Keratinocyte (primary cell): ENCODE results near the gene NUTM2B. TPM values are rescaled to one million over a fixed set of nuclear protein-coding genes. Genes with fewer than 3 reads are reported as not detected.
"Not testable (repeated sequence)": the region's sequence is repeated elsewhere in the genome, so short reads cannot be mapped to it uniquely, and the experiment has no call there.

Experiments used
- DNase-seq: peaks from one replicate; pipeline ENCODE4 v3.0.0-alpha.2; 2011; ENCODE audit warnings: low read depth, missing footprints, low spot score
- FAIRE-seq: peaks from 2 replicates; lab custom pipeline; 2011; peaks lifted over from hg19 to GRCh38; lab: Jason Lieb, UNC
- H2AFZ ChIP-seq: 2 replicates; pipeline ENCODE4 v1.6.0; 2012; ENCODE audit warnings: low read length, control low read depth, inconsistent platforms; ENCODE audit not compliant: control insufficient read depth
- H3K27ac ChIP-seq: 2 replicates; pipeline ENCODE4 v1.5.1; 2011; ENCODE audit warnings: low read length; ENCODE audit not compliant: control insufficient read depth, insufficient read depth
- H3K27me3 ChIP-seq: 3 replicates; pipeline ENCODE4 v1.6.0; 2011; ENCODE audit warnings: low read length; ENCODE audit not compliant: control insufficient read depth, insufficient read depth; ENCODE audit errors: extremely low read depth
- H3K36me3 ChIP-seq, 2 experiments: 2 replicates in 1 of 2; 3 replicates in 1 of 2; pipeline ENCODE4 v1.5.1; 2011; ENCODE audit warnings: low read length in 2 of 2, mild to moderate bottlenecking in 1 of 2; ENCODE audit not compliant: control insufficient read depth in 2 of 2, insufficient read depth in 2 of 2; ENCODE audit errors: extremely low read depth in 1 of 2
- H3K4me1 ChIP-seq: 3 replicates; pipeline ENCODE4 v1.5.1; 2011; ENCODE audit warnings: low read length; ENCODE audit not compliant: control insufficient read depth, insufficient read depth; ENCODE audit errors: extremely low read depth
- H3K4me2 ChIP-seq: 3 replicates; pipeline ENCODE4 v1.6.0; 2011; ENCODE audit warnings: low read depth, low read length; ENCODE audit not compliant: control insufficient read depth, insufficient read depth; ENCODE audit errors: extremely low read depth
- H3K4me3 ChIP-seq, 3 experiments: fragments of 200-600 bp in 1 of 3; sonication (generic) in 1 of 3; 2 replicates in 2 of 3; 3 replicates in 1 of 3; pipeline ENCODE4 v1.5.1; 2011 to 2016; ENCODE audit warnings: low read length in 3 of 3, mild to moderate bottlenecking in 3 of 3, control low read depth in 2 of 3, inconsistent platforms in 1 of 3, low read depth in 1 of 3, mixed read lengths in 1 of 3, mixed run types in 1 of 3, moderate library complexity in 1 of 3; ENCODE audit not compliant: control insufficient read depth in 2 of 3, insufficient read depth in 2 of 3; ENCODE audit errors: extremely low read depth in 1 of 3
- H3K79me2 ChIP-seq: 2 replicates; pipeline ENCODE4 v1.6.0; 2012; ENCODE audit warnings: low read length; ENCODE audit not compliant: control insufficient read depth, insufficient read depth
- H3K9ac ChIP-seq: 3 replicates; pipeline ENCODE4 v1.6.0; 2011; ENCODE audit warnings: low read length; ENCODE audit not compliant: control insufficient read depth, insufficient read depth; ENCODE audit errors: extremely low read depth
- H3K9me1 ChIP-seq: 3 replicates; pipeline ENCODE4 v1.6.0; 2011; ENCODE audit warnings: low read length; ENCODE audit not compliant: control insufficient read depth, insufficient read depth; ENCODE audit errors: extremely low read depth
- H3K9me3 ChIP-seq: 2 replicates; pipeline ENCODE4 v1.5.1; 2012; ENCODE audit warnings: low read depth, low read length; ENCODE audit not compliant: control insufficient read depth
- H4K20me1 ChIP-seq: 3 replicates; pipeline ENCODE4 v1.6.0; 2011; ENCODE audit warnings: low read length; ENCODE audit not compliant: control insufficient read depth, insufficient read depth; ENCODE audit errors: extremely low read depth
- dilution Hi-C: fragments of 300-500 bp; cut with MboI; formaldehyde crosslinking; loops from one replicate; pipeline ENCODE4 v1.7.0; 2020; ENCODE audit warnings: low sequenced_read_pairs; ENCODE audit not compliant: extremely low pct_ligation_motif_present
- polyA plus RNA-seq, 5 experiments: library from polyadenylated mRNA; depleted of rRNA in 3 of 5; stranded (reverse) in 3 of 5; stranded (forward) in 1 of 5; unstranded in 1 of 5; fragments of >200 nt; gene quantifications; 1 replicate in 1 of 5; 2 replicates in 3 of 5; 3 replicates in 1 of 5; pipeline versions ENCODE4 v1.2.1 to v1.2.3, GENCODE V29; 2011 to 2012; ENCODE audit warnings: missing spikeins in 2 of 5, low read depth in 1 of 5, low replicate concordance in 1 of 5

Gene NUTM2B
- polyA plus RNA-seq, 1 donor (not counting 4 experiments of a cell fraction or from before 2014, with no cell fraction given): 0.18 TPM

DNA sequence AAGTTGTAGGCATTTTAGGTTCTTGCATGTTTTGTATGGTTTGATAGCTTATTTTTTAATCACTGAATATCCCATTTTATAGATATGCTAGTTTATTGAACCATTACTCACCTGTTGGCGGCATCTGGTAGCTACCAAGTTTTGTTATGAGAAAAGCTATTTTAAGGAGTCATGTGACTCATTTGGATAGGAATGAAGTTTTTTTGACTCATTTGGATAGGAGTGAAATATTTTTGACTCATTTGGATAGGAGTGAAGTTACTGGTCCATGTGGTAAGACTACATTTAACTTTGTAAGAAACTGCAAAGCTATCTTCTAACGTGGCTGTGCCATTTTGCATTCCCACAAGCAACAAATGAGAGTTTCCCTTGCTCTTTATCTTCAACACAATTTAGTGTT lies 28.1 kb upstream of the NUTM2B start:
- H3K4me1 ChIP-seq, H3K9me3 ChIP-seq, FAIRE-seq, dilution Hi-C loops, H3K36me3 ChIP-seq, H3K9ac ChIP-seq, H3K9me1 ChIP-seq, H3K4me3 ChIP-seq, H3K27me3 ChIP-seq, DNase-seq, H3K79me2 ChIP-seq, H4K20me1 ChIP-seq, H2AFZ ChIP-seq, H3K27ac ChIP-seq, H3K4me2 ChIP-seq: not testable (repeated sequence)

GRCh38 chr10:79683026-79683883 lies 19.8 kb upstream of the NUTM2B start:
- H3K9ac ChIP-seq, H3K27me3 ChIP-seq, H2AFZ ChIP-seq, H3K36me3 ChIP-seq, DNase-seq, H3K9me1 ChIP-seq, H3K79me2 ChIP-seq, FAIRE-seq, H3K4me3 ChIP-seq, H4K20me1 ChIP-seq, H3K27ac ChIP-seq, H3K9me3 ChIP-seq, H3K4me2 ChIP-seq, dilution Hi-C loops, H3K4me1 ChIP-seq: not testable (repeated sequence)

GRCh38 chr10:79683884-79684720 lies 18.9 kb upstream of the NUTM2B start:
- H3K9me3 ChIP-seq, H3K27me3 ChIP-seq, H3K4me2 ChIP-seq, H3K36me3 ChIP-seq, H3K79me2 ChIP-seq, H3K27ac ChIP-seq, FAIRE-seq, H3K9ac ChIP-seq, dilution Hi-C loops, DNase-seq, H3K4me3 ChIP-seq, H2AFZ ChIP-seq, H4K20me1 ChIP-seq, H3K9me1 ChIP-seq, H3K4me1 ChIP-seq: not testable (repeated sequence)
